A549 treated with CORT108297 at 1 μM for 4 hours (cell line): Measurements from ENCODE around the gene MACF1. TPM values are rescaled to one million over a fixed set of nuclear protein-coding genes. Genes with fewer than 3 reads are reported as not detected.

Experiments used
- total RNA-seq: library from RNA; stranded (reverse); fragments of 200-300 nt; extraction: Qiagen RNA extraction; gene quantifications from 5 replicates; pipeline ENCODE4 v1.2.3, GENCODE V29; 2022

Gene MACF1, protein sequence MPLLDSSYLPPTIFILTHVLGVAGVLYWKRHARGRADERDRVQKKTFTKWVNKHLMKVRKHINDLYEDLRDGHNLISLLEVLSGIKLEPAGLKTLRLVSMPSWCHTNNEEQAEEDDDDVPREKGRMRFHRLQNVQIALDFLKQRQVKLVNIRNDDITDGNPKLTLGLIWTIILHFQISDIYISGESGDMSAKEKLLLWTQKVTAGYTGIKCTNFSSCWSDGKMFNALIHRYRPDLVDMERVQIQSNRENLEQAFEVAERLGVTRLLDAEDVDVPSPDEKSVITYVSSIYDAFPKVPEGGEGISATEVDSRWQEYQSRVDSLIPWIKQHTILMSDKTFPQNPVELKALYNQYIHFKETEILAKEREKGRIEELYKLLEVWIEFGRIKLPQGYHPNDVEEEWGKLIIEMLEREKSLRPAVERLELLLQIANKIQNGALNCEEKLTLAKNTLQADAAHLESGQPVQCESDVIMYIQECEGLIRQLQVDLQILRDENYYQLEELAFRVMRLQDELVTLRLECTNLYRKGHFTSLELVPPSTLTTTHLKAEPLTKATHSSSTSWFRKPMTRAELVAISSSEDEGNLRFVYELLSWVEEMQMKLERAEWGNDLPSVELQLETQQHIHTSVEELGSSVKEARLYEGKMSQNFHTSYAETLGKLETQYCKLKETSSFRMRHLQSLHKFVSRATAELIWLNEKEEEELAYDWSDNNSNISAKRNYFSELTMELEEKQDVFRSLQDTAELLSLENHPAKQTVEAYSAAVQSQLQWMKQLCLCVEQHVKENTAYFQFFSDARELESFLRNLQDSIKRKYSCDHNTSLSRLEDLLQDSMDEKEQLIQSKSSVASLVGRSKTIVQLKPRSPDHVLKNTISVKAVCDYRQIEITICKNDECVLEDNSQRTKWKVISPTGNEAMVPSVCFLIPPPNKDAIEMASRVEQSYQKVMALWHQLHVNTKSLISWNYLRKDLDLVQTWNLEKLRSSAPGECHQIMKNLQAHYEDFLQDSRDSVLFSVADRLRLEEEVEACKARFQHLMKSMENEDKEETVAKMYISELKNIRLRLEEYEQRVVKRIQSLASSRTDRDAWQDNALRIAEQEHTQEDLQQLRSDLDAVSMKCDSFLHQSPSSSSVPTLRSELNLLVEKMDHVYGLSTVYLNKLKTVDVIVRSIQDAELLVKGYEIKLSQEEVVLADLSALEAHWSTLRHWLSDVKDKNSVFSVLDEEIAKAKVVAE (N-terminal part only)
- 38.2 to 53.1 TPM (median 44.8 TPM) in 5 replicates for total RNA-seq

DNA sequence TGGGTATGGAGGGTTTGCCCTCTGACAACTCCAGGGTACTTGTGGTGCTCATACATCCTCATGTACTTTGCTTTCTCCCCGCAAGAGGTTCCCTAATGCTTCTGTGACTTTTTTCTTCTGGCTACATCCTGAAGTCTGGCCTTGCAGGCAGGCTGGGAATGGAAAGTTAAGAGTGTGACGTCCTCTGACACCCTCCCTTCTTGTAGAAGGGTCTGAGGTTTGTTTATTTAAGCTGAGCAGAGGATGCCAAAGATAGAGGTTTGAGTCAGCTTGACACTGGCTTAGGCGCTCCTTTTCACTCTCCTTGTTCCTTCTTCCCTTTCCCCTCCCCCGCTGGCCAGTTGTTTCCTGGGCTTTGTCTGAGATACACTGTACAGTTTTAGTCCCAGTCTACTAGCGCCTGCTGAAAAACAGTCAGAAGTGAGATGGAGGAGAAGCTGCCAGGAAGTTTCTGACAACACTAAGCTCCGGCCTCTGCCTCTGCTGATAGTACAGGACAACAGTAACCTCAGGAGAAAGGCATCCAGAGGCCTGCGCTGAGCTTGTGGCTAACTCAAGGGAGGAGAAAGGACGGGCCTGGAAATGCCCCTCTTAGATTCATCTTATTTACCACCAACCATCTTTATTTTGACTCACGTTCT, at the start of gene MACF1:
MACF1 (plus strand) TSS at position 255 of the 641 bp plus-strand sequence; CDS start at position 583, 328 bp downstream.

DNA sequence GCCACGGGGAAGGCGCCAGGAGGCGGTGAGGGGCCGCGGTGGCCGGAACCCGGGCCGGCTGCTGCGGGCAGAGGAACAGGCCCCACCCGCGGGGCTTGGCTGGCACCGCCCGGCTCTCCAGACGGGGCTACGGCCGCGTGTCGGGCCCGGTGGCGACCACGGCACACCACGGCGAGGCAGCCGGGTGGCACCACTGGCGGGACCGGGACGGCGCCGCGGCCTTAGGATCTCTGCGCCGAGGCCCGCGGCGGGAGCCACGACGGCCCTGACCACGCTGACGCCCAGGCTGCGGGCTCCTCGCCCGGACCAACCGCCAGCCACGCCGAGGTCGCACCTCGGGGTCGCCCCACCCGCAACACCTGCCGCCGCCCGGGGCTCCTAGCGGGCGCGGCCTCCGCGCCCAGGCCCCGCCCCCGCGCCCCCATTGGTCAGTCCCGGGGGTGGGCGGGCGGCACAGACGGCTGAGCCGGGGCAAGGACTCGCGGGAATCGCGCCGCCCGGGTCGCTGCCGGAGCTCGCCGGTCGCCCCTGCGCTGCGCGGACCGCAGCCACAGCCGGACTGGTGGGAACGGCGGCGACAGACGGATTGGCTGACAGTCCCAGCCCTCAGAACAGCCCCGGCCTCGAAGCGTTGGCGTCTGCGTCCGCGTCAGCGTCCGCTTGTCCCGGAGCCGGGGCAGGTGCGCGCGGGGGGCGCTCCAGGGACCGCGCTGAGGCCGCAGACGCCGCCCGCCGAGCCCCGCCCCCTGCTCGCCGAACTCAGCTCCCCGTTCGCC, 286.8 kb downstream of the MACF1 start, which contains the start of gene BMP8A:
BMP8A (plus strand) TSS at position 491 of the 776 bp plus-strand sequence. CDS start 356 bp downstream, outside the sequence.

Other genes with a start within 250 kb of the MACF1 start
- gene AKIRIN1, start 213.4 kb upstream of the MACF1 start, total RNA-seq = 41.1 to 45.3 TPM (median 43.1 TPM) in 5 replicates
- 392 to 553 TPM (median 430 TPM) in 5 replicates for gene NDUFS5, start 178.3 kb upstream of the MACF1 start, total RNA-seq